GM19372 (cell line): Measurements from ENCODE around the gene CPNE7.

Experiments used
- ATAC-seq: cut with Tn5 transposase; IDR thresholded peaks from one replicate; pipeline ENCODE4 v1.9.1; 2021; ENCODE audit warnings: mild to moderate bottlenecking, low read depth, moderate library complexity; ENCODE audit not compliant: unreplicated experiment

CPNE7 gene

GRCh38 chr16:89645122-89645521 lies 69.6 kb downstream of the CPNE7 start:
- no peak for ATAC-seq

GRCh38 chr16:89646270-89646669 lies 70.7 kb downstream of the CPNE7 start:
- ATAC-seq, result no peak
